ENCODE measurements around the gene TMEM168.
"Not testable (repeated sequence)": the region's sequence is repeated elsewhere in the genome, so short reads cannot be mapped to it uniquely, and the experiment has no call there.

The TMEM168 gene

DNA sequence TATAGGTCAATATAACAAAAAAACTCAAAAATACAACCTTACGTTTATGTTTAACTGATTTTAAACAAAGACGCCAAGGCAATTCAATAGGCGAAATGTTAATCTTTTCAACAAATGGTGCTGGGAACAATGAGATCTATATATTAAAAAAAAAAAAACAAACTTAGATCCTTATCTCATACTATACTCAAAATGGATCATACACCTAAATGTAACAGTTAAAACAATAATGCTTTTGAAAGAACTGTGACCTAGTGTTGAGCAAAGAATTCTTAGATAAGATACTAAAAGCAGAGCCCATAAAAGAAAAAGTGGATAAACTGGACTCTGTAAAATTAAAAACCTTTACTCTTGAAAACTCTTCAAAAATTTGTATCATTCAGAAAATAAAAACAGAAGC is 8.6 kb downstream of the TMEM168 start:
- DNase-seq (ENCODE audit: low read depth) = no peak

DNA sequence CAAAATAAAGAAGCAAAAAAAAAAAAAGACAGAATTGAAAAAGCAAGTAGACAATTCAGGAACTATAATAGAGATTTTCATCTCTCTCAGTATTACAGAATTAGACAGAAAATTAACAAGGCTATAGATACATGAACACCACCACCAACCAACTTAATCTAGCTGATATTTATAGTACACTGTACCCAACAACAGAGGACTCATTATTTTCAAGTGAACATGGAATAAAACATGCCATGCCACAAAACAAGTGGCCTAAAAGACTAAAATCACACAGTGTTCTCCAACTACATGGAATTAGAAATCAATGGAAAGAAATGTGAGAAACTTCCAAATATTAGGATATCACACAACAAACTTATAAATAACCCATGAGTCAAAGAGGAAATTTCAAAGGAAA is 9.1 kb downstream of the TMEM168 start:
- no peak for DNase-seq (ENCODE audit: low read depth)

DNA sequence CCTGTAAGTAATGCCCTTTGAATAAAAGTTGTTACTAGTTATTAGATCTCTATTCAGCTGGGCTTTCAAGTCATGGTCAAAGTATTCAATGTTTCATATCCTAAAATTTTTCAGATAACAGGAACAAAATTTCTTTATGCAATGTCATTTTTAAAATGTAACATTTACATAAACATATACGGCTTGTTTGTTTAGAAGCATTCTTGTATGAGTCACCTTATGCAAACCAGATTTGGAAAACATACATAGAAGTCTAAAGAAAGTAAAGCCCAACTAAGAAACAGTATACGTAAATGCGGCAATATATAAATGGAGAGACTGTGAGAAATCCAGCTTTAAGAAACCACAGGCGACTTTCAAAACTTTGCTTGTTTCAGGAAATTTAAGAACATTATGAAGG is 10.5 kb downstream of the TMEM168 start:
- peak; percentile 10 for DNase-seq (ENCODE audit: low read depth)

DNA sequence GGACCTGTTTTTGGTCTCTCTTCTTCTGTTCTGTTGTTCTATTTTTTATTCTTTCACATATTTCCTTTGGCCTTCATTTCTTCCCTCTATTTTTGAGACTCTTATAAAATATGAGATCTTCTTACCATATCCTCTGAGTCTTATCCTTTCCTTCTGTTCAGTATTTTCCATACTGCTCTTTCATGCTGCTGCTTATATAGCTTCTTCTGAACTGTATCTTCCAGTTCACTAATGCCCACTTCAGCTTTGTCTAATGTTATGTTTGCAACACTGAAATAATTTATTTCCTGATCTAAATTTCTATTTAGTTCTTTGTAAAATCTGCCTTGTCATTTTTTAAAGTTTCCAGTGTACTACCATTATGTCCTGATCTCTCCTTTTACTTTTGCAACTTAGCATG is 12.8 kb downstream of the TMEM168 start:
- DNase-seq (ENCODE audit: low read depth) = no peak

DNA sequence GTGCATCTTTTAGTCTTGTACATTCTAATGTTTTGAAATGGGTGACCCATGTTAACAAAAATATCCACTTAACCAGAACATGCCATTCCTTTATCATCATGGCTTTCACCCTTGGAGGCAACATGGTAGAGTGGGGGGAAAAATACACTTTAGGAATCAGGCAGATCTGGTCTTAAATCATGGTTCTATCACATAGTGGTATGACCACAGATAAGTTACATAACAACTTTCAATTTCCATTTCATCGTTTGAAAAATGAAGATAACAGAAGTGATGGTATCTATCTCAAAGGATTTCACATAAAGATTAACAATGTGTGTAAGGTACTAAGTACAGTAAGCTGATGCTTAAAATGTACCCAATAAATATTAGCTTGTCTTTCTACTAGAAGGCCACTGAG is 19.0 kb downstream of the TMEM168 start:
- no peak for DNase-seq (ENCODE audit: low read depth)

DNA sequence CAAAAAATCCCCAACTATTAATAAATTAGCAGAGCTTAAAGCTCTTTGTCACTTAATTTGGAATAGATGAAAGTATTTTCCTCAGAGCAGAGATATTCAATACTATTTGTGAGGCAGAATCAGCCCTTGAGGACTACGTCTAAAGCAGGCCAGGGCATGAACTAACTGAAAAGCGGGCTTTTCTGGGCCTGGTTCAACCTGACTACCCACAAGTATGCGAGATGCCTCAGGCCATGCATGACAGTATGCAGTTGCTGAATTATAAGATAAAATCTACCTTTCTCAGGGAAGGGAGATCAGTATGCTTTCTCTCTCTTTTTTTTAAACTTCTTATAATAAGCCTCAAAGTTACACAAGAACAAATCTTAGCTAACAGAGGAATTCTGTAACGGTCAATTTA is 20.1 kb downstream of the TMEM168 start:
- DNase-seq (ENCODE audit: low read depth) = no peak

DNA sequence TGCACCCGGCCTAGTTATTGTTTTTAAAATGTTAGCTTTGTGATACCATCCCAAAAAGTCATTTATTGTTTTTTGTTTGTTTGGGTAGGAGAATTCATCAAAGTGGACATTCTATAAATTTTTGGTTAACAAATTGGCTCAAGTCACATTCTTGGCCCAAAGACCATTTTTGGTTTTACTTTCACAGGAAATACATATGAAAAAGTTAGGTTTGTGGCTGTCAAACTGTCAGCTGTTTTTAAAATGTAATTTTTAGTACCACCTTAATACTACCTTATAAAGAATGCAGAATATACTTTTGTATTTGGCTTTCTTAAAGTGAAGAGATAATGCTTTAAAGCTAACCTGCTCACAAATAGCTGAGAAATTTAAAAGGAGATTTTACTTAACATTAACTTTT is 25.1 kb downstream of the TMEM168 start:
- DNase-seq (ENCODE audit: low read depth) = no peak

DNA sequence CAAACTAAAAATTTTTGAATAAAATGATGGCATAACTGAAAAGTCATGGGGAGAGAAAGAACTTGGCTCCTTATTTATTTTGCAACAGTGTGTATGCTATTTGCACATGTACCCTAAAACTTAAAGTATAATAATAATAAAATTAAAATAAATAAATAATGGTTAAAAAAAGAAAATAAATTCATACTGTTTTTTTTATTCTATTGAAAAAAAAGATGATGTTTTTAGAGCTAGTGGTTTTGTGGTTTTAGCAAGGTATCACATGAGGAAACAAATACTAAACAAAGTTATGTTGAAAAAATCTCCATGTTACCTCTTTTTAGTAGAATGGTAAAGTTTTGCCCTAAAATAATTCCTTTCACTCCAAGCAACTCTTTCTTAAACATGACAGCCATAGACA is 26.2 kb downstream of the TMEM168 start:
- no peak for DNase-seq (ENCODE audit: low read depth)

DNA sequence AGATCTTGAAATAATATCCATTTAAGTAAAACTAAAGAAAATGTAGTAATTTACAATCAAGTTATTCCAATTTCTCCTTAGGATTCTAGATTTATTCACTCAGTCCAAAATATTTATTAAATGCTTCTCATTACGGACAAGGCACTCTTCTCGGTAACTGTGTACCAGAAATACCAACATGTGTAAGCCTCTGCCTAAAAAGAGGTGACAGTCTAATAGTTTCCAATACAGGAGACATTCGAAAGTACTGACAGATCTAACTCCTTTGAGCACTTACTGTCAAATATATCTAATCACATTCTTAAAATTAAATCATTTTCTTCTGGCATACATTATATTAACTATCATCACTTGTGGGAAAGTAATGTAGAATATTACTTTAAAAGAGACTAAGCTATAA is 26.9 kb downstream of the TMEM168 start:
- DNase-seq (ENCODE audit: low read depth) = no peak

DNA sequence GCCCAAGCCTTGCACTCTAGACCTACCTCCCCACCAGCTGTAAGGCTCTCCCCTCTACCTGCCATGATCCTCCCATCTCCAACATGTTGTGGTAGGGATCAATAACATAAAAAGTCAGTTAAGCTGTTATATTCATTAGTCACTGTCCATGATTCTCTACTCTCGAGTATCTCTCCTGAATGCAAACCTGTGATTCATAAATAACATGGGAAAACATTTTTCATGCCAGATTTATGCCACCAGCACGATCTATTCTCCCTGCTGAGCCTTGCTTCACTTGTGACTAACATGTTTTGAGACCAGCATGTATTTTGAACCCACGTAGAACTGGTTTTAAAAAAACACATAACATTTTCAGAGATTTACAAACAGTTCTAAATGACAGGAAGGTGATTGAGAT is 30.3 kb downstream of the TMEM168 start:
- DNase-seq (ENCODE audit: low read depth) = no peak

DNA sequence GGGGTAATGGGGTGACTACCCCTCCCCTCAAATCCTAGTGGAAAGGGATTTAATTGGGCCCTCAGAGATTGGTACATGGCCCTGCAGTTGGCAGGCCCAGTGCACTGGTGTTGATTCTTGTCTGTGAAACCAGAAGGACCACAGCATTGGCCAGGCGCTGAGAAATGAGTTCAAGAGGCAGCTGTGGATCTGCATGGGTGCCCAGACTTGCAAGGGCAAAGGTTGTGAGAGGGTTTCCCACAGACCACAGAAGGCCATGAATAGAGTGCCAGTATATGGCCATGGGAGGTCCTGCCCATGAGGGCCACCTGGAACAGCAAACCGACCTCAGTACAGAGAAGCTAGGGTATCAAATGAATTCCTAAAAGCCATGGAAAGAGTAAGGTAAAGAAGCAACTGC is 32.9 kb downstream of the TMEM168 start:
- no peak for DNase-seq (ENCODE audit: low read depth)

DNA sequence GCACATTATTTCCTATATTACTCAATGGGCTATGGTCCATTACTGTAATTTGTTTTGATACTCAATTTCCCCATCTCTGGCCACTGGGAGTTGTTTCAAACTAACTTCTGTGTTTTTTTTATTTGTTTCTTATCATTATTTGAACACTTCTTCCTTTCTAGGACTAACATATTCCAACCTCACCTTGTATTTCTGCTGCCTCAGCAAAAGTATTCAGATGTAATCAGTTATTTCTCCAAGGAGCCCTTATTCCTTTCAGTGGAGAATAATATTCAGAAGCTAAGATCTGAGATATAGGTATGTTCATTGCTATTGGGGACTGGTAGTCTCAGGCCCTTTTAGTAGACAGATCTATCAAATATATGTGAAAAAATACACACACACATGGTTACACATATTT is 36.9 kb downstream of the TMEM168 start:
- DNase-seq (ENCODE audit: low read depth) = no peak

DNA sequence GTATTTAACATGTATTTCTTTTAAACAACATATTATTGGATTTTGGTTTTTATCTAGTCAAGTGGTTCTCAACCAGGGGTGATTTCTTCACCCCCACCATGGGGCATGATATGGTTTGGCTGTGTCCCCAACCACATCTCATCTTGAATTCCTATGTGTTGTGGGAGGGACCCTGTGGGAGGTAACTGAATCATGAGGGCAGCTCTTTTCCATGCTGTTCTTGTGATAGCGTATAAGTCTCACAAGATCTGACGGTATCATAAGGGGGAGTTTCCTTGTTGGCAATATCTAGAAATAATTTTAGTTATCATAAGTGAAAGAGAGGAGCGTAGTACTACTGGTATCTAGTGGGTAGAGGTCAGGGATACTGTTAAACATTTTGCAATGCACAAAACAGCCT is 37.6 kb downstream of the TMEM168 start:
- DNase-seq (ENCODE audit: low read depth) = no peak

DNA sequence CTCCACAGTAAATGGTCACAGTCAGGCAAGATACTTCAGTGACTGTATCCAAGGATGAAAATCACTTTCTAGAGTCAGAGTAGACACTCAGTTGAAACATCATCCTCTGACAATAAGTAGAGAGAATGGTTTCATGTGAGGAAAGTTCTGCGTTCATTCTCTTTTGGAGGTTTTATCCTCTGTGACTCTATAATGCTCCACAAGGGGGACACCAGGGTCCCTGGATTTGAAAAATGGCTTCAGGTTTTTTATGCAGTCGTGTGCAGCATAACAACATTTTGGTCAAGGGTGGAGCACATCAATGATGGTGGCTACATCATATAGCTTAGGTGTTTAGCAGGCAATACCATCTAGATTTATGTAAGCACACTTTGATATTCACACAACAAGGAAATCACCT is 40.4 kb downstream of the TMEM168 start:
- no peak for DNase-seq (ENCODE audit: low read depth)

DNA sequence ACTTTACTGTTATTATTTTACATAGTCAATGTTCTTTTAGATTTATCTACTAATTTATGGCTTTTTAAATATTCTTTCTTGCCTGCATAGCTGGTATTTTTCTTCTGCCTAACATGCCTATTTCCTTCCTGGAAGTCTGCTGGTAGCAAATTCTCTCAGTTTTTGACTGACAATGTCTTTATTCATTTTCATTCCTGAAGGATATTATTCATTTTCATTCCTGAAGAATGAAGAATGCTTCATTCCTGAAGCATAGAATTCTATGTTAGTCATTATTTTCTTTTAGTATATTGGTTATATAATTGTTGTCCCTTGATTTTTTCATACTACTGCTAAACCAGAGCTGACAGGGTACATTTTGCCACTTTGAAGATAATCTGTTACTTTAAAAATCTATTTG is 41.8 kb downstream of the TMEM168 start:
- DNase-seq (ENCODE audit: low read depth) = peak; percentile 34

DNA sequence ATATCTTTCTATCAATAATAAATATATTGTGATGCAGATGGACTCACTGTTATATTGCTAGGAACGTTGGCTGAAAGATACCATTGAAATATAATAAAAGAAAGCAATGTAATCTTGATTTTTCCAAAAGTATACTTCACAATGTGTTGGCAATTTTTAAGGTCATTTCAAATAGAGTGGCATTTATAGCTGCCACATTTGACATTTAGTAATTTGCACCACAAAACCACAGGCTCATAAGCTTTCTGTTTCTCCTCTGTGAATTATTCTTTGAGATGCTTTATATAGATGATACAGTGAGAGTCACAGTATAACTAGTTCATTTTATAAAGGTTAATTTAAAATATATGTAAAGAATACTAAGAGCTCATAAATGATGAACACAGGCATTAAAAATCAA is 44.6 kb downstream of the TMEM168 start:
- DNase-seq (ENCODE audit: low read depth) = no peak

DNA sequence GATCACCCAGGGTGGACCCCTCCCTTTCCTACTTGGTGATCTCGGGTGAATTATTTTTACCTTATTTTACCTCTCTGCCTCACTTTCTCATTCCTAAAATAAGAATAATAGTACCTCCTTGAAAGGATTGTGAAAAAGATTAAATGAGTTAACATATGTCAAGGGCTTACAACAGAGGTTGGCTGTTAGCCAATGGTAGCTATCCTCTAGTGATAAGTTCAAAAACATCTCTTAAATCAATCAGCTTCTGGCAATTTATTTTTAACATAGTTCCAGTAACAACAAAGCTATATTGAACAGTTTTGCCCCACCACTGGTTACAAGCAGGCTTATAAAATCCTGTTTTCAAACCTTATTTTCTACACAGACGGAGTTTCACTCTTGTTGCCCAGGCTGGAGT is 45.4 kb downstream of the TMEM168 start:
- DNase-seq (ENCODE audit: low read depth) = no peak

DNA sequence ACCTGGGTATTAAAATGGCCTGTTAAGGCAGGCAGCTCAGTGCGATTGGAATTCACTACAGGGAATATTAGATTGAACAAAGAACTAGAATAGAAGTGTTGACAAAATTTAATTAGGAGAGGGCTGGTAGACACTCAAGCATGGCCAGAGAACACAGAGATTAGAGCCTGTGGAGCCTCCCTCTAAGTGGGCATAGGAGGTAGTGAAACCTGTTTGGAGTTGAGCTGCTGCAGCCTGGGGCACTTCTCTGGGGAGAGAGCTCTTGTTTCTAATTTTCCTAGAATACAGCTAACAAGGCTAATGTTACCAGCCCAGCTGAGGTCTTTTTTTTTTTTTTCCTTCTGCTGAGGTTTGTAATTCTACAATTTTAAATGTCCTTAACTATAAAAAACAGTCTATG is 46.4 kb downstream of the TMEM168 start:
- DNase-seq (ENCODE audit: low read depth) = no peak

DNA sequence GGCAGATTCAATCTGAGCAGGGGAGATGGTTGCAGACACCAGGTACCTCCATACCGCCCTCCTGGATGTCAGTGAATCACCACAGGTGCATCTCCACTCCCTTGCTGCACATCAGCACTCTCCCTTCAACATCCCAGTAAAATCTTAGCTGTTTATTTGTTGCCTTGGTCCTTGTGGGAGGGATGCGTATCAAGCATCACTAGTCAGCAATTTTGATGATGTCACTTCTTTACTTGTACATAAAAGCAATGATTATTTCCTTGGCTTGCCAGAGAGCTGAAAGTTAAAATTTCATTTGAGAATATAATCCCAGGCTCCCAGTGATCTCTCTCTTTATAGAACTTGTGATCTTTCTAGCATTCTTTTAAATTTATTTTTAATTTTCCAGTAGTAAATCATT is 49.5 kb downstream of the TMEM168 start:
- DNase-seq (ENCODE audit: low read depth) = no peak

DNA sequence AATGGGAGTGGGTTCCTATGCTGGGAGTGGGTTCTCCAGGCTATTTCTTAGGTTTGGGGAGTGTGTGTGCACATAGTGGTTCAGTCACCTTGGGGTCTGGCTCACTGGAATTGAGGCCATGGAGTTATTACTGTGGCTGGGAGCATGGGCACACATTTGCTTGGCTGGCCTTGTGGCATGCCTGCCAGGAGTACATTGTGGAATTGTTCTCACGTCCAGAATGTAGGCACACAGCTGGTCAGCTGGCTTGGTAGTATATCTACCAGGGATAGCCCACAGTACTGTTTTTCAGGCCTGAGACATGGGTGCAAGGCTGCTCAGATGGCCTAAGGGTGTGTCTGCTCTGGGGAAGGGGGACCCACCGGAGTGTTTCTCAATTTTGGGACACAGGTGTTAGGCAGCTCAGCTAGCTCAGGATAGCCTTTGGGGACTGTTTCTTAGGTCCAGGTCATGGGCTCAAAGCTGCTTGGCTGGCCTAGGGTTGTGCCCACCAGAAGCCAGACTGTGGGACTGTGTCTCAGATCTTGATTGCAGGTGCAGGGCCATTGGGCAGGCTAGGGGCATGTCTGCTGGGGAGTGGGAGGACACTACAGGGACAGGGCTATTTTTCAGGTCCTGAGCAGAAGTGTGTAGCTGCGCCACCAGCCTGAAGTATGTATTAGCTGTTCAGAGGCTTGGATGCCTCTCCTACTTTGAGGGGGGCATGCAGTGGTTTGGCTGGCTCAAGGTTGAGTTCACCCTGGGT is 50.6 kb downstream of the TMEM168 start:
- no peak for DNase-seq (ENCODE audit: low read depth)

DNA sequence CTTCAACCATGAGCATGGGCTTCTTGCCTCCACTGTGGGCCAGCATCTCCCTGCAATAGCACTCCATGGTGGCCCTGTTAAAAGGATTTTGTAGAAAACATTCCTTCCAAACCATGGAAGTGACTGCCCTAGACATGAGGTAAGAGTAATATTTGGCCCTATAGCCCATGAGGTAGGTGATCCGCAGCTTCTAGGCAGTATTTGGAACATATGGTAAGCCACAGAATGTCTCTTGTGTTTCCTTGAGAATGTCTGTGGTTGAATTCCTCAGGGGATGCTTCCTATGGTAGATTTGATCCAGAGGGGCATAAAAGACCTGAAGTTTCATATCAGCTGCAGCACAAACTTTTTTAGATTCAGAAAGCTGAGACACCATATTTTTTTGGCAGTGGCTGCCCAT is 54.9 kb downstream of the TMEM168 start:
- no peak for DNase-seq (ENCODE audit: low read depth)

DNA sequence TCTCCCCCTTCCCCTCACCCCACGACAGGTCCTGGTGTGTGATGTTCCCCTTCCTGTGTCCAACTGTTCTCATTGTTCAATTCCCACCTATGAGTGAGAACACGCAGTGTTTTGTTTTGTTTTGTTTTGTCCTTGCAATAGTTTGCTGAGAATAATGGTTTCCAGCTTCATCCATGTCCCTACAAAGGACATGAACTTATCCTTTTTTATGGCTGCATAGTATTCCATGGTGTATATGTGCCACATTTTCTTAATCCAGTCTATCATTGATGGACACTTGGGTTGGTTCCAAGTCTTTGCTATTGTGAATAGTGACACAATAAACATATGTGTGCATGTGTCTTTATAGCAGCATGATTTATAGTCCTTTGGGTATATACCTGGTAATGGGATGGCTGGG is 58.9 kb downstream of the TMEM168 start:
- not testable (repeated sequence) for DNase-seq (ENCODE audit: low read depth)

DNA sequence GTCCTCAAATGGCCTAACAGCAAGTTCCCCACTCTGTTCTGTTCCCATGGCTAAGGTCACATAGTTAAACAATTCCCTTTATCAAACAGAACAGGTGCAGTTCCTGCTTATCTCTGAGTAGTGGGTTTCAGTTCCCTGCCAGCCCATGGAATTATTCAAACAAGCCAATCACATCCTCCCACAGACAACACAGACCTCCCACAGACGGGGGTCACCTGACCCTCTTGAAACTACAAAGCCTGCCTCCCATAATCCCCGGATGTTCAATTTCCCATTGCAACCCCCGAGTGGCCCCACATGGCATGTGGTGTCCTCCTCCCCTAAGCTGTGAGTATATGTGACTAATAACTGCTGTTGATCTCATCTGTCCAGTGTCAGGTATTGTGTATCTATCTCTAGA is 64.1 kb downstream of the TMEM168 start:
- DNase-seq (ENCODE audit: low read depth) = no peak

DNA sequence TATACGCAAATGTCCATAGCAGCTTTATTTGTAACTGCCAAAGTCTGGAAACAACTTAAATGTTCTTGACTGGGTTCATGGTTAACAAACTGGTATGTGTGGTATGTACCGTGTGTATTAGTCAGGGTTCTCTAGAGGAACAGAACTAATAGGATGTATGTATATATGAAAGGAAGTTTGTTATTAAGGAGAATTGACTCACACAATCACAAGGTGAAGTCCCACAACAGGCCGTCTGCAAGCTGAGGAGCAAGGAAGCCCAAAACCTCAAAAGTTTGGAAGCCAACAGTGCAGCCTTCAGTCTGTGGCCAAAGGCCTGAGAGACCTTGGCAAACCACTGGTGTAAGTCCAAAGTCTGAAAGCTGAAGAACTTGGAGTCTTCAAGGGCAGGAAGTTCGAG is 66.8 kb downstream of the TMEM168 start:
- DNase-seq (ENCODE audit: low read depth) = peak; percentile 6

DNA sequence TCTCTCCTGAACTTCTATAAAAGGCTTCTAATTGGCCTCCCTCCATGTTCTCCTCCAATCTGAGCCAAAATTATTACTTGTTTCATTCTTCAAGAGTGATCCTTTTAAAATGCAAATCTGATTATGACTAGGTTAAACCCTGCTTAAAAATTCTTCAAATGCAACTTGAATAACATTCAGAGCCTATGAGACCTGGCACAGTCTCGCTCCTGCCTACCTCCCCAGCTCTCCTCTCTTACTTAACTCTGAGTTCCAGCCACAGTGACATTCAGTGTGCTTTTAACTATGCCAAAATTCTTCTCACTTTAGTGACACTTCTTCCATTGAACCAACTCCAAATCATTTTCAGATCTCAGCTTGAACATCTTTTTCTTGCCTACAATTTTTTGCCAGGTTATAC is 68.8 kb downstream of the TMEM168 start:
- DNase-seq (ENCODE audit: low read depth) = no peak

Measured in EH (cell line).